Measurements from ENCODE around the gene UTP20. TPM values are rescaled to one million over a fixed set of nuclear protein-coding genes. Genes with fewer than 3 reads are reported as not detected.

UTP20 gene
- total RNA-seq, 1 donor from 2014 or later, result 12.1 TPM

GRCh38 chr12:101305794-101306193, 25.9 kb downstream of the UTP20 start:
- no peak for TF ChIP-seq CTCF (IDR thresholded peaks at IDR 0.05; ENCODE audit: partially characterized antibody, unreplicated experiment)
- H3K9me3 Mint-ChIP-seq (ENCODE audit: unreplicated experiment), result no peaks in the 10 kb centered on the region
- DNase-seq, result no peak
- peaks cover 4% of the 10 kb centered on the region for H3K36me3 Mint-ChIP-seq (ENCODE audit: unreplicated experiment)
- H3K4me1 Mint-ChIP-seq (ENCODE audit: low read depth, unreplicated experiment), result peaks cover 4% of the 10 kb centered on the region
- H3K4me3 Mint-ChIP-seq (ENCODE audit: unreplicated experiment), result no peak overlapping the region
- H3K27me3 Mint-ChIP-seq (ENCODE audit: unreplicated experiment), result no peaks in the 10 kb centered on the region
- H3K27ac Mint-ChIP-seq (ENCODE audit: unreplicated experiment), result peak overlapping the region; percentile 73

- Mint-ChIP-seq H3K4me1 (ENCODE audit: low read depth, unreplicated experiment) (no peaks in the 10 kb centered on the region), H3K36me3 (ENCODE audit: unreplicated experiment) (no peaks in the 10 kb centered on the region), H3K27me3 (ENCODE audit: unreplicated experiment) (no peaks in the 10 kb centered on the region), H3K9me3 (ENCODE audit: unreplicated experiment) (peaks cover 2% of the 10 kb centered on the region), H3K27ac (ENCODE audit: unreplicated experiment) (no peak overlapping the region), H3K4me3 (ENCODE audit: unreplicated experiment) (no peak overlapping the region)
- TF ChIP-seq CTCF (IDR thresholded peaks at IDR 0.05; ENCODE audit: partially characterized antibody, unreplicated experiment), result no peak
- no peak for DNase-seq
Measured at GRCh38 chr12:101322480-101322879, 42.6 kb downstream of the UTP20 start.

- TF ChIP-seq CTCF (IDR thresholded peaks at IDR 0.05; ENCODE audit: partially characterized antibody, unreplicated experiment), result no peak
- H3K36me3 Mint-ChIP-seq (ENCODE audit: unreplicated experiment), result no peaks in the 10 kb centered on the region
- H3K27me3 Mint-ChIP-seq (ENCODE audit: unreplicated experiment), result no peaks in the 10 kb centered on the region
- H3K9me3 Mint-ChIP-seq (ENCODE audit: unreplicated experiment), result peaks cover 2% of the 10 kb centered on the region
- no peak overlapping the region for H3K4me3 Mint-ChIP-seq (ENCODE audit: unreplicated experiment)
- DNase-seq, result no peak
- H3K27ac Mint-ChIP-seq (ENCODE audit: unreplicated experiment), result no peak overlapping the region
- H3K4me1 Mint-ChIP-seq (ENCODE audit: low read depth, unreplicated experiment), result no peaks in the 10 kb centered on the region
Measured at GRCh38 chr12:101323255-101323654, 43.4 kb downstream of the UTP20 start.

GRCh38 chr12:101325590-101325989, 45.7 kb downstream of the UTP20 start:
- Mint-ChIP-seq H3K4me3 (ENCODE audit: unreplicated experiment) (no peak overlapping the region), H3K27me3 (ENCODE audit: unreplicated experiment) (no peaks in the 10 kb centered on the region), H3K9me3 (ENCODE audit: unreplicated experiment) (peaks cover 2% of the 10 kb centered on the region), H3K27ac (ENCODE audit: unreplicated experiment) (no peak overlapping the region), H3K4me1 (ENCODE audit: low read depth, unreplicated experiment) (no peaks in the 10 kb centered on the region), H3K36me3 (ENCODE audit: unreplicated experiment) (no peaks in the 10 kb centered on the region)
- no peak for DNase-seq
- TF ChIP-seq CTCF (IDR thresholded peaks at IDR 0.05; ENCODE audit: partially characterized antibody, unreplicated experiment), result no peak

- H3K27ac Mint-ChIP-seq (ENCODE audit: unreplicated experiment), result no peak overlapping the region
- peaks cover 2% of the 10 kb centered on the region for H3K9me3 Mint-ChIP-seq (ENCODE audit: unreplicated experiment)
- no peaks in the 10 kb centered on the region for H3K4me1 Mint-ChIP-seq (ENCODE audit: low read depth, unreplicated experiment)
- no peak overlapping the region for H3K4me3 Mint-ChIP-seq (ENCODE audit: unreplicated experiment)
- TF ChIP-seq CTCF (IDR thresholded peaks at IDR 0.05; ENCODE audit: partially characterized antibody, unreplicated experiment), result no peak
- H3K36me3 Mint-ChIP-seq (ENCODE audit: unreplicated experiment), result no peaks in the 10 kb centered on the region
- DNase-seq, result no peak
- no peaks in the 10 kb centered on the region for H3K27me3 Mint-ChIP-seq (ENCODE audit: unreplicated experiment)
Measured at GRCh38 chr12:101327051-101327450, 47.1 kb downstream of the UTP20 start.
